Tibial nerve (tissue), 4 donors: Measurements from ENCODE around the gene RAB14. TPM values are rescaled to one million over a fixed set of nuclear protein-coding genes. Genes with fewer than 3 reads are reported as not detected.

ENCODE experiments used
- DNase-seq, 2 donors: peaks; one replicate each; pipeline ENCODE4 v3.0.0-alpha.2; 2019; ENCODE audit warnings: low spot score in 2 of 2
- H3K27ac ChIP-seq, 4 donors: fragments of 200-600 bp; sonication (generic) in 3 of 4; one replicate each; pipeline ENCODE4 v1.5.1; 2017 to 2019; ENCODE audit warnings: mild to moderate bottlenecking in 1 of 4
- H3K27me3 ChIP-seq, 2 donors: fragments of 200-600 bp; sonication (generic) in 1 of 2; one replicate each; pipeline versions ENCODE4 v1.5.1 to v1.6.0; 2017 to 2019
- H3K36me3 ChIP-seq, 3 donors: fragments of 200-600 bp; sonication (generic); one replicate each; pipeline ENCODE4 v1.5.1; 2018 to 2019
- H3K4me1 ChIP-seq, 4 donors: fragments of 200-600 bp; sonication (generic) in 3 of 4; one replicate each; pipeline ENCODE4 v1.5.1; 2017 to 2019
- H3K4me3 ChIP-seq, 4 donors: fragments of 200-600 bp; sonication (generic) in 3 of 4; one replicate each; pipeline ENCODE4 v1.5.1; 2017 to 2019; ENCODE audit warnings: mild to moderate bottlenecking in 1 of 4, moderate library complexity in 1 of 4
- H3K9me3 ChIP-seq, 4 donors: fragments of 200-600 bp; sonication (generic) in 3 of 4; one replicate each; pipeline ENCODE4 v1.5.1; 2017 to 2019
- EP300 ChIP-seq, 2 donors: sonication (generic); formaldehyde crosslinking; IDR thresholded peaks; one replicate each; pipeline ENCODE4 v1.6.1; 2017; ENCODE audit warnings: antibody characterized with exemption in 2 of 2, mild to moderate bottlenecking in 1 of 2
- POLR2A ChIP-seq, 2 donors: fragments of 450-650 bp; IDR thresholded peaks; one replicate each; pipeline ENCODE4 v1.6.1; 2017; ENCODE audit warnings: antibody characterized with exemption in 2 of 2, mild to moderate bottlenecking in 2 of 2, moderate library complexity in 2 of 2
- WGBS, 2 donors: methylation state at CpG; one replicate each; pipeline ENCODE4 v1.1.5; 2018; 5-methylcytosine and 5-hydroxymethylcytosine counted together
- total RNA-seq, 4 donors: library from RNA; depleted of rRNA; stranded (reverse); fragments of >200 nt; gene quantifications; one replicate each; pipeline ENCODE4 v1.1.0, GENCODE V29; 2016
- TF ChIP-seq, protein P1 (sequence below), 5 experiments: fragments of 200-600 bp in 3 of 5; fragments of 450-650 bp in 2 of 5; sonication (generic) in 3 of 5; IDR thresholded peaks; one replicate each; pipeline ENCODE4 v1.5.1; 2016 to 2019; ENCODE audit warnings: antibody characterized with exemption in 5 of 5, mild to moderate bottlenecking in 3 of 5, moderate library complexity in 2 of 5

The RAB14 gene
- total RNA-seq, 4 donors from 2014 or later, result 36.3 to 45.4 (median 40.6) TPM

DNA sequence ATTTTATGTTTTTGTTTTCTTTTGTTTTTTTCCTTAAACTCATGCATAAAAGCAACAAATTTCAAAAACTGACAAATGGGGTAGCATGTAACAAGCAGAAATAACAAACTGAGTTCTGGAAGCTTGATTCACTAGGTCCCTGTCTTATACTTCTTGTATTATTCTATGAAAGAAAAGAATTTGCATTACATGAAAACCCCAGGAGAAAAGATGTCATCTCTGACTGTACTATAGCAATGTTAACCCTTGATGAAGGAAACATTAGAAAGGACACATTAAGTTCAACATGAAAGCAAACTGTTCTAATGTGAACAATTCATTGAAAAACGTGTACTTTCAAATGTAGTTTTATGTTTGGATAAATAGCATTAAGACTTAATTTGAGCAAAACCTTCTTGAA, 9.2 kb downstream of the RAB14 start:
- no peak for DNase-seq
- TF ChIP-seq, protein P1, sequence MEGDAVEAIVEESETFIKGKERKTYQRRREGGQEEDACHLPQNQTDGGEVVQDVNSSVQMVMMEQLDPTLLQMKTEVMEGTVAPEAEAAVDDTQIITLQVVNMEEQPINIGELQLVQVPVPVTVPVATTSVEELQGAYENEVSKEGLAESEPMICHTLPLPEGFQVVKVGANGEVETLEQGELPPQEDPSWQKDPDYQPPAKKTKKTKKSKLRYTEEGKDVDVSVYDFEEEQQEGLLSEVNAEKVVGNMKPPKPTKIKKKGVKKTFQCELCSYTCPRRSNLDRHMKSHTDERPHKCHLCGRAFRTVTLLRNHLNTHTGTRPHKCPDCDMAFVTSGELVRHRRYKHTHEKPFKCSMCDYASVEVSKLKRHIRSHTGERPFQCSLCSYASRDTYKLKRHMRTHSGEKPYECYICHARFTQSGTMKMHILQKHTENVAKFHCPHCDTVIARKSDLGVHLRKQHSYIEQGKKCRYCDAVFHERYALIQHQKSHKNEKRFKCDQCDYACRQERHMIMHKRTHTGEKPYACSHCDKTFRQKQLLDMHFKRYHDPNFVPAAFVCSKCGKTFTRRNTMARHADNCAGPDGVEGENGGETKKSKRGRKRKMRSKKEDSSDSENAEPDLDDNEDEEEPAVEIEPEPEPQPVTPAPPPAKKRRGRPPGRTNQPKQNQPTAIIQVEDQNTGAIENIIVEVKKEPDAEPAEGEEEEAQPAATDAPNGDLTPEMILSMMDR (IDR thresholded peaks at IDR 0.05), result no peak
- no peak for TF ChIP-seq EP300 (IDR thresholded peaks at IDR 0.05)
- TF ChIP-seq POLR2A (IDR thresholded peaks at IDR 0.05), result no peak
- Histone ChIP-seq H3K27me3 (no peaks in the 10 kb centered on the region), H3K27ac (no peak overlapping the region), H3K9me3 (no peaks in the 10 kb centered on the region), H3K4me3 (no peak overlapping the region), H3K36me3 (no peaks in the 10 kb centered on the region), H3K4me1 (peaks cover 0 to 91% (median 49%) of the 10 kb centered on the region in 4 donors)
- 31 to 33% methylated on average over 1 of the region's 1 CpG for WGBS, 2 donors

- Histone ChIP-seq H3K9me3 (no peaks in the 10 kb centered on the region), H3K27me3 (no peaks in the 10 kb centered on the region), H3K27ac (no peak overlapping the region), H3K4me1 (peaks cover 0 to 88% (median 41%) of the 10 kb centered on the region in 4 donors), H3K4me3 (no peak overlapping the region), H3K36me3 (peaks cover 0 to 3% (median 0%) of the 10 kb centered on the region in 3 donors)
- DNase-seq, result no peak
- TF ChIP-seq, protein P1 (IDR thresholded peaks at IDR 0.05), result no peak
- TF ChIP-seq EP300 (IDR thresholded peaks at IDR 0.05) (no peak), POLR2A (IDR thresholded peaks at IDR 0.05) (no peak)
- 70 to 78% methylated on average over 2 of the region's 2 CpGs for WGBS, 2 donors
Observed at GRCh38 chr9:121191235-121191634, 10.4 kb downstream of the RAB14 start.

GRCh38 chr9:121189660-121190059, 12.0 kb downstream of the RAB14 start:
- no peak for DNase-seq
- 88 to 93% methylated on average over 3 of the region's 3 CpGs for WGBS, 2 donors
- Histone ChIP-seq H3K36me3 (peaks cover 0 to 13% (median 0%) of the 10 kb centered on the region in 3 donors), H3K4me3 (no peak overlapping the region), H3K4me1 (peaks cover 0 to 87% (median 26%) of the 10 kb centered on the region in 4 donors), H3K27ac (no peak overlapping the region), H3K9me3 (no peaks in the 10 kb centered on the region), H3K27me3 (no peaks in the 10 kb centered on the region)
- TF ChIP-seq POLR2A (IDR thresholded peaks at IDR 0.05), result no peak
- no peak for TF ChIP-seq EP300 (IDR thresholded peaks at IDR 0.05)

- no peak overlapping the region for H3K27ac ChIP-seq
- no peak for TF ChIP-seq POLR2A (IDR thresholded peaks at IDR 0.05)
- TF ChIP-seq, protein P1 (IDR thresholded peaks at IDR 0.05), result no peak
- no peak for TF ChIP-seq EP300 (IDR thresholded peaks at IDR 0.05)
- no peak for DNase-seq
- no peaks in the 10 kb centered on the region for H3K9me3 ChIP-seq
- peaks cover 0 to 13% (median 0%) of the 10 kb centered on the region in 3 donors for H3K36me3 ChIP-seq
- no peaks in the 10 kb centered on the region for H3K27me3 ChIP-seq
- peaks cover 0 to 80% (median 22%) of the 10 kb centered on the region in 4 donors for H3K4me1 ChIP-seq
- H3K4me3 ChIP-seq, result no peak overlapping the region
- 90 to 95% methylated on average over 1 of the region's 1 CpG for WGBS, 2 donors
Observed at GRCh38 chr9:121189006-121189405, 12.7 kb downstream of the RAB14 start.

GRCh38 chr9:121187636-121188305, 13.9 kb downstream of the RAB14 start:
- H3K9me3 ChIP-seq, result no peaks in the 10 kb centered on the region
- H3K4me1 ChIP-seq, result peaks cover 0 to 80% (median 17%) of the 10 kb centered on the region in 4 donors
- no peak overlapping the region for H3K4me3 ChIP-seq
- H3K27ac ChIP-seq, result no peak overlapping the region
- peaks cover 0 to 13% (median 0%) of the 10 kb centered on the region in 3 donors for H3K36me3 ChIP-seq
- no peak for DNase-seq
- TF ChIP-seq EP300 (IDR thresholded peaks at IDR 0.05), result no peak
- TF ChIP-seq, protein P1 (IDR thresholded peaks at IDR 0.05), result no peak
- no peak for TF ChIP-seq POLR2A (IDR thresholded peaks at IDR 0.05)
- H3K27me3 ChIP-seq, result no peaks in the 10 kb centered on the region
- 64 to 68% methylated on average over 3 of the region's 3 CpGs for WGBS, 2 donors
